HG03045 (cell line): ENCODE data around the gene MBLAC1.

Source experiments
- ATAC-seq: cut with Tn5 transposase; IDR thresholded peaks from one replicate; pipeline ENCODE4 v1.9.1; 2021; ENCODE audit warnings: mild to moderate bottlenecking, moderate library complexity; ENCODE audit not compliant: unreplicated experiment

Gene MBLAC1

DNA sequence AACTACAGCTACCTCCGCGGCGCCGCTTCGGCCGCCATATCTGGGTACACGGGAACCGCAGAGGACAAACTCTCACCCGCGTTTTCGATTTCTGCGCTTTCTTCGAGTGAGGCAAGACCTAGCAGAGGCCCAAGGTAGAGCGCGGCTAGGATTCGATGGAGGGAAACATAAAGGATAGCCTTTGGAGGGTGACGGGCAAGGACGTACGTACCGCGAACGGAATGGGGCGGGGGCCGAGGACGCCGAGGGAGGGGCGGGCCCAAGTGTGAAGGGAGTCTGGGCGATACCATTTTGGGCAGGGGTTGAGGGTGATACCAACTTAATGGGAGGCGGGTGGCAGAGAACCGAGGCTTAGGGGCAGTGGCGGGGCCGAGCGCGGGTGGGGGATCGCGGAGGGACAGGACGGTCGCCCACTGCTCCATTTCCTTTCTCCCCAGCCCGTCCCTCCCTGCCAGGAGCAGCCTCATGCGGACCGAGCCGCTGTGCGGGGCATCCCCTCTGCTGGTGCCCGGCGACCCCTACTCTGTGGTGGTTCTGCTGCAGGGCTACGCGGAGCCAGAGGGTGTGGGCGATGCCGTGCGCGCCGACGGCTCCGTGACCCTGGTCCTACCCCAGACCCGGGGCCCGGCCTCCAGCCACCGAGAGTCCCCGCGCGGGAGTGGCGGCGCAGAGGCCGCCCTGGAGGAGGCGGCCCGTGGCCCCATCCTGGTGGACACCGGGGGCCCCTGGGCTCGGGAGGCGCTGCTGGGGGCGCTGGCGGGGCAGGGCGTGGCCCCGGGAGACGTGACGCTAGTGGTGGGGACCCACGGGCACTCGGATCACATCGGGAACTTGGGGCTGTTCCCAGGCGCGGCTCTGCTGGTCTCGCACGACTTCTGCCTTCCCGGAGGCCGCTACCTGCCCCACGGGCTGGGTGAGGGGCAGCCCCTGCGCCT lies at the start of gene MBLAC1:
Gene MBLAC1, plus strand, starts transcription at position 37 of the 935 bp plus-strand sequence. Its CDS starts 429 bp downstream, at position 466.
- peak; percentile 68 for ATAC-seq

DNA sequence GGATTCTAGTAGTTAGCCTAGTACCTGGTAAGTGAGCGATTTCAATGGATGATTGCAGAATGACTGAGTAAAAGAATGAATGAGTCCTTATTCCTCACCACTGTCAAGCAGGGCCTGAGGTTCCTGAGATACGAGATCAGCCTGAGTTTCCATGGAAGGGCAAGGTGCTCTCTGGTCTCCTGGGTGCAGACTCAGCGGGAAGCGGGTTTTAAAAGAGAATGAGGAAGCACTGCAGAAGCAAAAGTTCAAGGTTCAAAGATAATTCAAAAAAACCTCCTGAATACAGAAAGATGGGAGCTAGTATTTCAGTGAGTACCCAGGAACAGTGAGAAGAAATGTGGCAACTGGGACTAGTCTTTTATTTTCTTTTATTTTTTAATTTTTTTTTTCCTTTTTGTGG lies 49.6 kb upstream of the MBLAC1 start:
- ATAC-seq, result no peak

DNA sequence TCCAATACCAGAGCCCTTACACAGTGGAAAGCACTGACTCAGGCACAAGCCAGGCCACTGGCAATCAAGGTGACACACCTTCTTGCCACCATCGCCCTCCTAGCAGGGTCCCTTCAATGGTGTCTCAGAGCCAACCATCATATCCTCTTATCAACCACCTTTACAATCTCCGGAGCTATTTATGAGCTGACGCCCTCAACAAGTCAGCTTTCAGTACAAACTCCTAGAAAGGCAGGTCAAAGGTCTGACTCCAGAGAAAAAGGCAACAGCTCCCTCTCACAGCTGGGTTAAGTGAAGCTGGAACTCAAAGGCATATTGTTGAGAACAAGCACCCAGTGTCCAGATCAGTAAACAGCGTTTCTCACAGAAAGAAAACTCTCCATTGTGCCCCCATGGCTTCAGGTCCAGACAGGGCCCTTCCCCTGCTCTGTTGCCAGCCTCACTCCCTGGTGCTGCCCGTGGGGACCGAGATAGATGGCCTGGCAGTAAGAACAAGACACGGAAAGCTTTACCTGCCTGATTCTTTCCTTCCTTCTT lies 47.7 kb upstream of the MBLAC1 start:
- ATAC-seq, result no peak

GRCh38 chr7:100080907-100081534 lies 45.7 kb upstream of the MBLAC1 start:
- ATAC-seq, result no peak

- peak; percentile 90 for ATAC-seq
Measured at GRCh38 chr7:100081535-100082102, 45.1 kb upstream of the MBLAC1 start, which contains the start of gene ZNF3. ZNF3 (minus strand) TSS chr7:100081723; CDS start chr7:100077357, 4,366 bp downstream.

- ATAC-seq, result no peak
Measured at GRCh38 chr7:100082978-100083377, 43.8 kb upstream of the MBLAC1 start.

DNA sequence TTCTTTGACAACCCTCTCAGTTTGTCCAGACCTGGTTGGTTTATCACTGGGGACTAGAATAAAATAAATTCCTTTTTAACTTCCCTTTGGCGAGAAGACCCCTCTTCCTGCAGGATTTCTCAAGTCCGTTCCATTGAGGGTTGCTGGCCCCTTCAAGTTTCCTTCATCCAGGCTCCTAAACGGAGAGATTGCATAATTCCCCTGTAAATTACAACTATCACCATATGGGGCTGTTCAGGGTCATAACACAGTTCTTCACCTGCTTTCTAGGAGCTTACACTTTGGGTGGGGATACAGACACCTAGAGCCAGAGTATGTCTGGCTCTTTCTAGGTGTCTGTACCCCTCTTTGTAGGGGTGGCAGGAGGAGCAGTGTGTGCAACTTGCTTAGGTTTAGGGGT lies 41.3 kb upstream of the MBLAC1 start:
- no peak for ATAC-seq

DNA sequence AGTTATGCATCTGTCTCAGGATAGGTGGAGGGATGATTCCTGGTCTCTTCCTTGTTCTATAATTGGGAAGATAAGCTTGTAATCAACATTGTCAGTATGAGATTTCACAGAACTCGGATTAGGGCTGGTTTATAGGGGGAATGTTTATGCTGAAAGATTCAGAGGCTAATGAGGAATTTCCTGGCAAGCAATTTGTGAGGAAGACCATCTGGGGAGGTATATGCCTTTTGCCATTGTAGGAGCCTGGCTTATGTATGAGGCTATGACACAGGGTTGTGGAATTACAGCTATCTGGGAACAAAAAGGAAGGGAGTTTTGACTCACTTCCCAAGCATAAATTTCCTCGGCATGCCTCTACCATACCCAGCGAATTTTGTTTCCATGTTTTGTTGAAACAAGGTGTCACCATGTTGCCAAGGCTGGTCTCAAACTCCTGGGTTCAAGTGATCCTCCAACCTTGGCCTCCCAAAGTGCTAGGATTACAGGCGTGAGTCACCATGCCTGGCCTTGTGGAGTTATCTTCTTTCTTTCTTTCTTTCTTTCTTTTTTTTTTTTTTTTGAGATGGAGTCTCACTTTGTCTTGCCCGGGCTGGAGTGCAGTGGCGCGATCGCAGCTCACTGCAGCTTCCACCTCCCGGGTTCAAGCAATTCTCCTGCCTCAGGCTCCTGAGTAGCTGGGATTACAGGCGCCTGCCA lies 39.6 kb upstream of the MBLAC1 start:
- no peak for ATAC-seq

GRCh38 chr7:100088095-100088620 lies 38.6 kb upstream of the MBLAC1 start:
- ATAC-seq, result no peak

DNA sequence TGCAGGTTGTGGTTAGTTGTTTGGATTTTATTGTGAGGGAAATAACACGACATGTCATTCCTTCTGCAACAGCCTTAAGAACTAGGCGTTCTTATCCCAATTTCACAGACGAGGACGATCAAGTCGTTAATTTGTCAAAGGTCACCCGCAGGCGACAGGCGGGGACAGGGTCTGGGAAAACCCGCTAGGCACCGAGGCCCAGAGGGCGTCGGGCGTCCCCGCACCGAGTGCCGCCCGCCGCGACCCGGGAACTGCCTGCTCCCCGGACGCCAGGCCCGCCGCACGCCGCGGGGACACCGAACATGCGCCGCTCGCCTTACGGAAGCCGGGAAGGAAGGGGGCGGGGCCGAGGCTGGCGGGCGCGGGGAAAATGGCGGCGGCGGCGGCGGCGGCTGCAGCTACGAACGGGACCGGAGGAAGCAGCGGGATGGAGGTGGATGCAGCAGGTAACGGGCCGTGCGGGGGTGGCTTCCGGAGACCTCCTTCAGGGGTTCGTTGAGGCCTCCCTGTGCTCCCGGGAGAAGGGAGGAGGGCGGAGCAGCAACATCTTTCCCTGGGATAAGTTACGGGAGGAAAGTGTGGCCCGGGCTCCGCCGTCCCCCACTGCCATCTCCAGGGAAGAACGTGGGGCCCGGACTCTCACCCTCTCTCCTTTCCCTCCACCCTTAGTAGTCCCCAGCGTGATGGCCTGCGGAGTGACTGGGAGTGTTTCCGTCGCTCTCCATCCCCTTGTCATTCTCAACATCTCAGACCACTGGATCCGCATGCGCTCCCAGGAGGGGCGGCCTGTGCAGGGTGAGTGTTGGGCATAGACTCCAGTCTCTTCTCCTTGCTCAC lies 37.9 kb upstream of the MBLAC1 start, which contains the start of gene COPS6:
Gene COPS6, plus strand, starts transcription at position 349 of the 837 bp plus-strand sequence. Its CDS starts 22 bp downstream, at position 371.
- ATAC-seq, result peak; percentile 63

DNA sequence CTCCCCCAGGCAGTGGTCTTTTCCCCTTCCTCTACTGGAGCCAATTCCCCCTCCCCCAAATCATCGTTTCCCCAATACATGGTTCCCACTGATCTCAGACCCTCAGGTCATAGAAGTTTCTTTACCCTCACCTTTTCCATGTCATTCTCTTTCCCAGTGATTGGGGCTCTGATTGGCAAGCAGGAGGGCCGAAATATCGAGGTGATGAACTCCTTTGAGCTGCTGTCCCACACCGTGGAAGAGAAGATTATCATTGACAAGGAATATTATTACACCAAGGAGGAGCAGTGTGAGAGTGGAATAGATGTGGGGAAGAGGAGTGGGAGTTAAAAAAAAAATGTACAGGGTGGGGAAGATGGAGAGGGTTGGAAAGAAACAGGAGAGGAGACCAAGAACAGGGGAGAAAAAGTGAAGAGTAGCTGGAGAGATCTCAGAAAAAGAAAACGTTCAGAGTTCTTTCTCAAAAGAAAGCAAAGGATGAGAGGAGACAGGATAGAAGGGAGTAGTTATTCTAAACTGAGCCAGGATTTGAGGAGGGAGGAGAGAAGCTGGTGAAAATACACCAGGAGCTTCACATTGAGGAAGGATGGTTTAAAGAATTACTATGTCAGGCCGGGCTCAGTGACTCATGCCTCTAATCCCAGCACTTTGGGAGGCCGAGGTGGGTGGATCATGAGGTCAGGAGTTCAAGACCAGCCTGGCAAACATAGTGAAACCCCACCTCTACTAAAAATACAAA lies 37.1 kb upstream of the MBLAC1 start:
- no peak for ATAC-seq

DNA sequence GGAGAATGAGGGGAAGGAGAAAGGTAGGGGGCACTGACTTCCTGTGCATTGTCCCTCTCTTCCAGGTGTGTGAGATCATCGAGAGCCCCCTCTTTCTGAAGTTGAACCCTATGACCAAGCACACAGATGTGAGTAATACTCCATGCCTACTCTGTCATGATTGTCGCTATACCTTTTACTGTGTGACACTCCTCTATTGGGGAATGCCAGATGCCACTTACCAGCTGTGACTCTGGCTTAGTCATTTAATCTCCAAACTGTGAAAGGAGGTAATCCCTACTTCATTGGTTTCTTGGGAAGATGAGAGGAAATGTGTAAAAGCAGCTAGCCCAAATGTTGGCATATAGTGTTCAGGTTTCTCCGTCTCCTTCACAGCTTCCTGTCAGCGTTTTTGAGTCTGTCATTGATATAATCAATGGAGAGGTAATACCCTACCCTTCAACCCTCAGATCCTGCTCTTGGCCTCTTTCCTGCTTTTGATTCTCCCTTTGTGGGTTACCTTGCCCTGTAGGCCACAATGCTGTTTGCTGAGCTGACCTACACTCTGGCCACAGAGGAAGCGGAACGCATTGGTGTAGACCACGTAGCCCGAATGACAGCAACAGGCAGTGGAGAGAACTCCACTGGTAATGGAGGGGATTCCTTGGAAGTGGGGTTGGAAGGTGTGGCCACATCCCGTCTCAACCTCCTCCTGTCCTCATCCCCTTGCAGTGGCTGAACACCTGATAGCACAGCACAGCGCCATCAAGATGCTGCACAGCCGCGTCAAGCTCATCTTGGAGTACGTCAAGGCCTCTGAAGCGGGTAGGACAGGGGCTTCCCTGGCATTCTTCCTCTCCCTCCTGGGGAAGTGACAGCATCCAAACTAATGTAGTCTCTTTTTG lies 36.0 kb upstream of the MBLAC1 start:
- no peak for ATAC-seq

DNA sequence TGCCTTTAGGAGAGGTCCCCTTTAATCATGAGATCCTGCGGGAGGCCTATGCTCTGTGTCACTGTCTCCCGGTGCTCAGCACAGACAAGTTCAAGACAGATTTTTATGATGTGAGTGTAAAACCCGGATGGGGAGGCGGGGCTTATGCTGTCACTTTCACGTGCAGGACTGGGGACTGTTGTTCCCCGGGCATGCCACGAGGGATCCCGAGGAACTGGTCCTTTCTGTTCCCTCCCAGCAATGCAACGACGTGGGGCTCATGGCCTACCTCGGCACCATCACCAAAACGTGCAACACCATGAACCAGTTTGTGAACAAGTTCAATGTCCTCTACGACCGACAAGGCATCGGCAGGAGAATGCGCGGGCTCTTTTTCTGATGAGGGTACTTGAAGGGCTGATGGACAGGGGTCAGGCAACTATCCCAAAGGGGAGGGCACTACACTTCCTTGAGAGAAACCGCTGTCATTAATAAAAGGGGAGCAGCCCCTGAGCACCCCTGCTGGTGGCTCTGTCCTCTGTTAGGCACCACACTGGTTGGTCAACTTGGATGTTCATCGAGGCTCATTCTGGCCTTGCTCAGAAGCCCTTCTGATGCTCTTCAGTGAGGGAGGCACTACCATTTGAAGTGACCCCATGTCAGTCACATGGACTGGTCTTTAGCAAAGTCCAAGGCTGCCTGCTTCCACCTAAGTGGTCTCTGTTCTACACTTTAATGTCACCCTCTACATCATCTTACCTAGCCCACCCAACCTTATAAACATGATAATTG lies 35.2 kb upstream of the MBLAC1 start:
- ATAC-seq, result no peak

GRCh38 chr7:100093054-100093453 lies 33.7 kb upstream of the MBLAC1 start:
- no peak for ATAC-seq

- no peak for ATAC-seq
Measured at GRCh38 chr7:100093498-100093897, 33.3 kb upstream of the MBLAC1 start.

DNA sequence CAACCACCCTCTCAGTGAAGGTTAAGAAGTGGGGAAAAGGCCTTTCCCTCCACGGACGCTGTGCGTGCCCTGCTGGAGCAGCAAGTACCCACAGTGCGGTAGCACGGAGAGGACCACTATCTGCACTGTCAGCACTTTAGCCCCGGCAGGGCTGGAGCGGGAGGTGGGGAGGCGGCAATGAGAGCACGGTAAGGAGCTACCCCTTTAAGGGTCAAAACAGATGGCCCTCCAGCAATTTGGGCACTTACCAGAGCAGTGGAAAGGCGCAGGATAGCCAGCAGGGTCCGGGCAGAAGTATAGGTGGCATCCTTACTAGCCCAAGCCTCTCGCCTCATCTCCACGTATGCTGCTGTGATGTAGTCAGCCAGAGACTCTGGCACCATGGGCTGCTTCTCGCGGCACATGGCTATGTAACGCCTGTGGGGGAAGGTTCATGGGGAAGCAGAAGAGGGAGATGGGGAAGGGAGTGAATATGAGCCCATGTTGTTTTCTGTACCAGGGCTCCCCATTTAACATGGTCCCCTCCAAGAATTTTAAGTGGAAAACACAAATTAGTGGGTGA lies 32.8 kb upstream of the MBLAC1 start:
- ATAC-seq, result no peak

DNA sequence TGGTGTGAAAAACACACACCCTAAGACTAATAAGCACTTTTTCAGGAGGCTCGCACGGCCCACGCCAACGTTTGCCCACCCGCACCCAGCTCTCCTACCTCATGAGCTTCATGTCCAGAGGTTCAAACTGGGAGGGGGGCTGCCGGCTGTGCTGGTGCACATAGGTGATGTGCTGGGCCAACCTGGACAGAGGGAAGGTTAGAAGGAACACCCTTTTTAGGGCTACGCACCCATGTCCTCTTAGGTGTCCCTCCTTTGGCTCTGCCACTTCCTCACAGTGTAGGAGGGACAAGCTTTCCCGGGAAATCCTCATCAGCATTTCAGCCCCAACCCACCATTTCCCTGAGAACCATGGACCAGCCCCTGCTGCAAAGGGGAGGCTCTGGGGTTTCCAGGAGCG lies 31.5 kb upstream of the MBLAC1 start:
- ATAC-seq, result no peak
